WERI-Rb-1 (cell line): ENCODE measurements around the gene EEFSEC.

Experiments
- DNase-seq: peaks from one replicate; pipeline ENCODE4 v3.0.0-alpha.2; 2020
- H3K27ac ChIP-seq: fragments of 250-450 bp; sonication (Bioruptor Pico); 2 replicates; pipeline ENCODE4 v1.5.1; 2020; ENCODE audit warnings: mild to moderate bottlenecking, moderate library complexity
- H3K27me3 ChIP-seq: fragments of 250-450 bp; sonication (Bioruptor Pico); 2 replicates; pipeline ENCODE4 v1.5.1; 2021; ENCODE audit warnings: mild to moderate bottlenecking, low read depth, moderate library complexity; ENCODE audit not compliant: insufficient read depth, severe bottlenecking
- H3K36me3 ChIP-seq: fragments of 250-450 bp; sonication (Bioruptor Pico); 2 replicates; pipeline ENCODE4 v1.5.1; 2020; ENCODE audit warnings: mild to moderate bottlenecking, moderate library complexity
- H3K4me3 ChIP-seq: 2 replicates; pipeline ENCODE4 v1.5.1; 2011; ENCODE audit warnings: low read depth, mild to moderate bottlenecking, control low read depth, low read length
- H3K9me3 ChIP-seq: fragments of 250-450 bp; sonication (Bioruptor Pico); 2 replicates; pipeline ENCODE4 v1.5.1; 2021; ENCODE audit warnings: mild to moderate bottlenecking, moderate library complexity; ENCODE audit not compliant: severe bottlenecking
- CTCF ChIP-seq: IDR thresholded peaks from 2 replicates; pipeline ENCODE4 v1.5.1; 2011; ENCODE audit warnings: low read depth, mild to moderate bottlenecking, control low read depth, inconsistent platforms, low read length

EEFSEC gene

GRCh38 chr3:128174675-128175590, 21.7 kb downstream of the EEFSEC start:
- Histone ChIP-seq H3K9me3 (no peaks in the 10 kb centered on the region), H3K4me3 (no peak overlapping the region), H3K27me3 (no peaks in the 10 kb centered on the region), H3K36me3 (no peaks in the 10 kb centered on the region), H3K27ac (no peak overlapping the region)
- DNase-seq = peak; percentile 16
- TF ChIP-seq CTCF = no peak

- TF ChIP-seq CTCF = no peak
- Histone ChIP-seq H3K36me3 (no peaks in the 10 kb centered on the region), H3K27ac (no peak overlapping the region), H3K27me3 (no peaks in the 10 kb centered on the region), H3K4me3 (no peak overlapping the region), H3K9me3 (no peaks in the 10 kb centered on the region)
- no peak for DNase-seq
Observed at GRCh38 chr3:128175768-128176167, 22.5 kb downstream of the EEFSEC start.

GRCh38 chr3:128176276-128176833, 23.1 kb downstream of the EEFSEC start:
- Histone ChIP-seq H3K9me3 (no peaks in the 10 kb centered on the region), H3K27me3 (no peaks in the 10 kb centered on the region), H3K36me3 (no peaks in the 10 kb centered on the region), H3K4me3 (no peak overlapping the region), H3K27ac (no peak overlapping the region)
- DNase-seq = no peak
- TF ChIP-seq CTCF = no peak

GRCh38 chr3:128177865-128178264, 24.6 kb downstream of the EEFSEC start:
- Histone ChIP-seq H3K4me3 (no peak overlapping the region), H3K27ac (no peak overlapping the region), H3K36me3 (no peaks in the 10 kb centered on the region), H3K27me3 (no peaks in the 10 kb centered on the region), H3K9me3 (no peaks in the 10 kb centered on the region)
- no peak for TF ChIP-seq CTCF
- DNase-seq = no peak

GRCh38 chr3:128178782-128179483, 25.7 kb downstream of the EEFSEC start:
- Histone ChIP-seq H3K27me3 (no peaks in the 10 kb centered on the region), H3K27ac (no peak overlapping the region), H3K36me3 (no peaks in the 10 kb centered on the region), H3K4me3 (no peak overlapping the region), H3K9me3 (no peaks in the 10 kb centered on the region)
- TF ChIP-seq CTCF = no peak
- DNase-seq = no peak
